Kidney capillary endothelial cell (primary cell): Measurements from ENCODE around the gene MGRN1.
A peak's percentile ranks its signal among the peaks of the same experiment; 100 is the strongest.

Experiments
- DNase-seq: peaks from one replicate; pipeline ENCODE4 v3.0.0-alpha.2; 2018; ENCODE audit warnings: low spot score

The MGRN1 gene

DNA sequence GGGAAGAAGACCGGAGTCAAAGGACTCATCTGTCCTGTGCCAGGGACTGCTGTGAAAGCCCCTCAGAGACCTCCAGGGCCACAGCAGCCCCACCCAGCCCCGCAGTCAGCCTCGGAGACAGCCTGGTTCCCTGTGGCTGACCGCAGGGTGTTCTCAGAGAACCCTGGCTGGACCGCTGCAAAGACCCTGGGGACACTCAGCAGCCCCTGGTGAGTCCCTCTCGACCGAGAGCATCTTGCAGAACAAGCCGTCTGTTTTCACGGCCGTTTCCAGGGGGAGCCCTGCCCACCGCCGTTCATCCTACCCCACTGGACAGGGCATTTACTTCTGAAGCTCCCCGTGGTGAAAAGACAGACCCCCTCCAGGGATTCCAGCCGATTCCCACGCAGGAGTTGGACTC, 20.2 kb upstream of the MGRN1 start:
- no peak for DNase-seq

DNA sequence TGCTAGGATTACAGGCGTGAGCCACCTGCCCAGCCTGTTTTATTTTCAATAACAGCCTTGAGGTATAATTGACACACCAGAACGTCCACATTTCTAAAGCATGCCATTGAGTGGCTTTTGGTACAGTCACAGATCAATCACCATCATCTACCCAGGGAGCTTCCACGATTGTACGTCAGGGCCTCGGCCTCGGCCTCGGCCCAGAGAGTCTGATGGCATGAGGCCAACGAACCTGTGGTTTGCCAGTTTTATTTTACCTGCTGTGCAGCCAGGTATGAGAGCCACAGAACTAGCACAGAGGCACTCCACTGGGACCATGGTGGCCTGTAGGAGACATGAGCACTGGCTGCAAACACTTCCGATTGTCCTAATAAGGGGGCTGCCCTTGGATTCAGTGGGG, 18.3 kb upstream of the MGRN1 start:
- no peak for DNase-seq

DNA sequence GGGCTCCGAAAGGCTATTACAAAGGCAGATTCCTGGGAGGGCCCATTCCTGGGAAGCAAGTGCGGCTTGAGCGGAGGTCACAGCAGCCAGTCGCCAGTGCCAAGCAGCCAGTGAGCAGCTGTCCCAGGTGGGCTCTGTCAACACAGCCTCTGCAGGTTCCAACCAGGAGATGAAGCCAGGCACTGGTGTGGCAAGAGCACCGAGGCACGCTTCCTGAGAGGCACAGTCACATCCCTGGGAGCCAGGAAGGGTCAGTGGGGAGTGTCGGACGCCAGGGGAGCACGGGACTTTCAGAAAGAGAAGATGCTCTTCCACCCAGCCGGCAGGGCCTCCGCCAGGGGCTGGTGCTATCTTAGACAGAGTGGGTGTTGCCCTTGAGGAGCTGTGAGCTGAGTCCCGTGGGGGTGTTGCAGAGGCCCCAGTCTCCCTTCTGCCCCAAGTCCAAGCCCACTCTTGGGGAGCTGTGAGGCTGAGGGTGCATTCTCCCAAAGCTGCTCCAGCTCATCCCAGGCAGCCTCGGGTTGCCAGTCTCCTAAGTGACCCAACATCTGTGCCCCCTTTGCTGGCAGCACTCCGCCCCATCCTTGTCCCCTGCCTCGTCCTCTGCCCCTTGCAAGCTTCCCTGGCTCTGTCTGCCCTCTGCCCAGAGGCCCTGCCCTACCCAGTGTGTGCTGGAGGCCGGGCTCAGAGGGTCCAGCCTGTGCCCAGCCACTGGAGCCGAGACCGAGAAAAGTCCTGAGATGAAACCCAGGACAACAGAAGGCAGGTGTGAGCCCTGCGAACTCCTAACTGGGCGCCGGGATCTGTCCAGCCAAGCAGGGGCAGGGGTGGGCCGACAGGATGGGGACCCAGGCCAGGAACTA, 16.6 kb upstream of the MGRN1 start:
- DNase-seq = no peak

DNA sequence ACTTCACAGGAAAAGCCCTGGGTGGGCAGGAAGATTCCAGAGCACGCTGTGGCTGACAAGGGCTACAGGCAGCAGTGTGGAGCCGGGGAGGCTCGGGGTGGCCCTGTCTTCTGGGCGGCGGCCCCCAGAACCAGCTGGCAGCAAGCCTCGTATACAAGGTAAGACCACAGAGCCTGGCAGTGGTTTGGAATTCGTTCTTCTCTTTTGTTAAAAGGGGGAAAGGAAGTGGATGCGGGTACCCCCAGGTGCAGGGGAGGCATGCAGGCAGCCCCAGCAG, 16.0 kb upstream of the MGRN1 start:
- no peak for DNase-seq

- no peak for DNase-seq
These were observed 15.2 kb upstream of the MGRN1 start for GRCh38 chr16:4609200-4610010.

DNA sequence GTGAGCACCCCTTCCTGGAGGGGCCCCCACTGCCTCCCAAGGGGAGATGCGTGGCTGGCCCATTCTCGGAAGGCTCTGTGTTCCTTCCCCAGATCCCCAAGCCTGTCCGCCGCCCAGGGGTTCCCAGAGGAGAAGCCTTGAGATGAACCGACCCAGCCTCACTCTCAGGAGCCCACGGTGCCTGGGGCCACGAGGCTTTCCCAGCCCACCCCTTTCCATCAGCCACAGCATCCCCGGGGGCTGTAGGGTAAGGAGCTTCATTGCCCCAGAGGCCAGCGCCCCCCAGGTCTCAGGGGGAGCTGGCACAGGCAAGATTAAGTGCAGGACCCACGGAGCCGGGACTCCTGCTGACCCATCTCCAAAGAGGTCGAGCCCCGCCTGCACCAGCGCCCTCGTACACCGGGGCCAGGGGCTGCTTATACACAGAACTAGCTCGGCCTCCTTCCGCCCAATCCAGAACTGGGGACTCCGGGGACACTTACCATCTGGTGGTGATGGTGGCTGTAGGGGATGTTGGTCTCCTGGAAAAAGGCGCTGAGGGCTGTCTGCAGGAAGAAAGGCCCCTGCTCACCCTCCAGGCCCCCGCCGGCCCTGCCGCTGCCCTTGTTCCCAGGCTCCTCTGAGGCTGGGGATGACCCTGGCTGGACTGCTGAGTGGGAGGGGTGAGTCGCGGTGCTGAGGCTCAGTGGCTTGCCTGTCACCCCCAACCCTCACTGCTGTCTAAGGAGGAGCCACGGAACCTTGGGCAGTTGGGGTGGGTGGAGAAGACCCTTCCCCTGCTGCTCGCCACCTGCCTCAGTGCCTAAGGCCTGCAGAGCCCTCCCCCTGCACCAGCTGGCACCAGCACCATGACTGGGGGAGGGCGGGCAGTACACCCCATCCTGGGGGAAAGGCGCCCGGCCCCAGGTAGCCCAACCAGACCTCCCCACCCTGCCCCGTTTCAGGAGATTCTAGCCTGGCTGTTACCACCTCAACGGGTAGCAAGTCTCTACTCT, 14.3 kb upstream of the MGRN1 start:
- DNase-seq = no peak

DNA sequence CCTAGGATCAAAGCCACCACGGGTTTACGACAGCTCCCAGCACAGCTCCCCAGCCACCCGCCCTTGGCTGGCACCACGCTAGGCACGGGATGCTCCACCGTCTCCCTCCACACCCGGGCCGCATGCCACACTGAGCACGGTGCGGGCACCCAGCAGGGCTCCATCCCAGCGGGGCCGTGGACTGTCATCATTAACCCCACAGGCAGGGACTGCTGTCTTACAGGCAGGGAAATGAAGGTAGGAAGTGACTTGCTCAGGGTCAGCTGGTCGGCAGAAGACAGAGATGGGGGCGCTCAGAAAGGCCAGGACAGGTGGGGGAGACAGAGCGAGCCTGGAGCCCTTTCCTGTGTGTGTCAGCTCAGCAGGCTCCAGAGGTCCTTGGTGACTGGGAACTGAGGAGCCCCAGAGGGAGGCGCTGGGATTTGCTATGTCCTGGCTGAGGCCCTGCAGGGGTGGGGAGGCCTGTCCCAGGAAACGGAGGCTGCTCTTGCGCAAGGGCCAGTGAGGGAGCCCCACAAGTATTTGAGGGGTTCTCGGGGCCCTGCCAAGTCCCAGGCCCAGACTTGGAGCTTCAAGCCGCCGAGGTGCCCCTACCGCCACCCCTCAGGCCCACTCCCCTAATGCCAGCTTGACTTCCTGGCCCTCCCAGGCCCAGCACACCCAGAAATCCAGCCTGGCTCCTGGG, 13.1 kb upstream of the MGRN1 start:
- DNase-seq = no peak

- no peak for DNase-seq
These were observed 12.1 kb upstream of the MGRN1 start for GRCh38 chr16:4612474-4612931.

- no peak for DNase-seq
These were observed 11.5 kb upstream of the MGRN1 start for GRCh38 chr16:4612977-4613635.

GRCh38 chr16:4613636-4614570, 10.7 kb upstream of the MGRN1 start:
- DNase-seq = peak; percentile 21

DNA sequence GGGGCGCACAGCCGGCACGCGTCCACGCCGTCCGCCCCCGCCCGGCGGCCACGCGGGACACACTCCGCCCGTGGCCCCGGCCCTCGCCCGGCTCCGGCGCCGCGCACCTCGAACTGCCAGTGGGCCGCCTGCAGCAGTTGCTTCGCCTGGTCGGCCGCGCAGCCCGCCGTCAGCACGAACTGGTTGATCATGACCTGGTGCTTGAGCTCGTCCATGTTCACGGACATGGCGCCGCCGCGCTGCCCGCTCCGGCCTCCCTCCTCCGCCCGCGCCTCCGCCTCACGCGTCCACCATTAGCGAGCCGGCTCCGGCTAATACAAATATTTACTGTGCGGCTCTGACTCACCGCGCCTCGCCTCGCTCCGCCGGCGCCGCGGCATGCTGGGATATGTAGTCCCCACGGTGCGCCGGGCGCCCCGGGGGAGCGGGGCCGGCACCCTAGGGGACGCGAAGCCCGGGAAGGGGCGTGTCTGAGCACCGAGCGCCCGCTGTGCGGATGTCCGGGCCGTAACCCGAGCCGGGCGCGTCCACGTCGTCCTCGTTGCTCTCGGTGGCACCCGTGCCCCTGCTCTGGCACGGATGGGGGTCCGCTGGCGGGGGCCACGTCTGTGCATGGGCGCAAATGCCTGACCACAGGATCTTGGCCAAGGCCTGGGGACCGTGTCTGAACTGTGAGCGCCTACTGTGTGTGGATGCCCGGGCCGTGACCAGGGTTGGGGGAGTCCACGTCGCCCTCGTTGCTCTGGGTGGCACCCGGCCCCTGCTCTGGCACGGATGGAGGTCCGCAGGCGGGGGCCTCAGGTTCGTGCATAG, 9.8 kb upstream of the MGRN1 start, which contains the start of gene UBALD1:
Gene UBALD1 (minus strand): TSS at position 318 of the 813 bp plus-strand sequence. CDS start 91 bp downstream, at position 227.
- peak; percentile 83 for DNase-seq

GRCh38 chr16:4615384-4616046, 9.1 kb upstream of the MGRN1 start:
- no peak for DNase-seq

DNA sequence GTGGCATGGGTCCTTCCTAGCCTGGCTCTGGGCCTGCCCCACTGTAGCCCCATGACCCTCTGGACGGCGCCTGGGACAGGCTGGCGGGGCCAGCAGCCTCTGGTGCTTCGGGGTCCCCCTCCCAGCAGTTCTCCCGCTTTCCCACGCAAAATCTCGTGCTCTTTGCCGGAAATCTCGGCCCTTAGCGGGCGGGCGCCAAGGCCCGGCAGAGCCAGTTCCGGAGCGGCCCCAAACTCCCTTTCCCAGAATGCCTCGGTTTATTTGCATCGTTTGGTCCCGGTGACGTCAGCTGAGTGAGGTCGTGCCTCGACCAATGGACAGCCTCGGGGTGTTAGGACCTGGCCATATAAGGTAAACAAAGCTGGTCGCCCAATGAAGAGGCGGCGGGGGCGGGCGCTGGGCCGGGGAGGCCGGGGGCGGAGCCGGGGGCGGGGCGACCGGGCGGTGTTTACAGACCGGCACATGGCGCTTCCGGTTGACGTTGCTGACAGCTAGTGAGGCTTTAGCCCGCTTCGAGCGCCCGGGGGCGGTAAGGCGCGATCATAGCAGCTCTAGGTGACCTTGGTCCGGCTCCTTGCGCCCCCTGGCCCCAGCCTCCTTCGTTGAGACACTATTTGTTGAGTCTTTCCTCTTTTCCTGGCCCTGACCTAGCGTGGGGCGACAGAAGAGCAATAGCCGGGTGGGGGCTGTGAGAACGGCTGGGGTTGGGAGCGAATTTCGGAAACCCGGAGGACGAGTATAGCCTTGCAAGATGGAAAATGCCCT, 8.4 kb upstream of the MGRN1 start:
- DNase-seq = peak; percentile 99

DNA sequence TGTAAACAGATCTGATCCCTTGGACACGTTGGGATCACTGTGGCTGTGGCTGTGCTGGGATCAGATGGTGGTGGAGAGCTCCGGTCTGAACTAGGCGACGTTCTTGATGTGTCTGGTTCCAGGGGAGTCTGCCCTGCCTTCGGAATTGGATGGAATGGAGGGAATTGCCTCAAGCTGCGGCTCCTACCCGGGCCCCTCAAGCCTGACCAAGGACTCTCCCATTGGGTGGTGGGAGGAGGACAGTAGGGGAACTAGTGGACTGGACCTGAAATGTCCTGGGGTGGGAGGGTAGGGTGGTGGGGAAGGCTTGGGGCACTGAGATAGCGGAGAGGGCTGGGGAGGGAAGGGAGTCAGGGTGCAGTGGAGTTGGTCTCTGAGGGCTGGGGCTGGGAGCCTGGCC, 6.7 kb upstream of the MGRN1 start:
- DNase-seq = no peak

DNA sequence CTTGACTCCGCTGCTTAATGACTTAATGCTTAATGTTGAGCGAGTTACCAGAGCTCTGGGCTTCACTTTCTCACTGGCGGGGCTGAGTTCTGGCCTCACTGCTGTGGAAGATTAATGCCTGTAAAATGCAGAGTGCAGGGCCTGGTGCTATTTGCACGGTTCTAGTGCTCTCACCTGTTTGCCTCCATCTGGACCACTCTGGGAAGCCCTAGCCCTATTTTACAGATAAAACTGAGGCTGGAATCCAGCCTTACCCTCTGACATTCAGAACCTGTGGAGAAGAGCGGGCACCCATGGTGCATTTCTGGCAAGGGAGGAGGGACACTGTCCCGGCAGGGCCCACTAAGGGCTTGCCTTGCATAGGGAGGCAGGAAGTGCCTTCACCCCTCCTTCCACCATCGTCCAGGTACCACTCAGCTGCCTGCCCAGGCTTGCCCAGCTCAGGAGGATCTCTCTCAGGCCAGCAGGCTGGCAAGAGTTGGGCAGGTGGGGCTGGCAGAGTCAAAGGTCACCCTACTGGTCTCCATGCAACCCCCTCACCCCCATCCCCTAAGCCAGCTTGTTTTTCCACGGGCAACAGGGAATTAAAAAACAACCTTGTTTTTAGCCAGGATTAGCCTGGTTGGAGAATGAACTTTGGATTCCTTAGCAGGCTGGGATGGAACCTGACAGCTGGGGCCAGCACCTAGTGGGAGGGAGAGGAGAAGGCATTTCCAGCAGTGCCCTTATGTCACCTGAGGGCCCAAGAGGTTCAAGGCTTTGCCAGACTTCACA, 5.8 kb upstream of the MGRN1 start:
- no peak for DNase-seq

DNA sequence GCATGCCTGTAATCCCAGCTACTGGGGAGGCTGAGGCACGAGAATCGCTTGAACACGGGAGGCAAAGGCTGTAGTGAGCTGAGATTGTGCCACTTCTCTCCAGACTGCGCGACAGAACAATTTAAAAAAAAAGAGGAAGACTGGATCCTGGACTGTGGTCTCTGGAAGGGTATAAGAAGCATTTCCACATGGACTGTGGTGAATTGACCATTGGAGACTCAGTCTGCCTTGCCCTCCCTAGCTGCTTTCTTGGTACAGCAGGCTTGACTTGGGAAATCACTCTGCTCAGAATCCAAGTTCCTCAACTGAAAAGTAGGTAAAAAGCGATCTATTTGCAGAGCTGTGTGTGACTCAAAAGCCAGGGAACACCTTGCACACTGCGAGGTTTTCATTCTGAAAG, 1.0 kb upstream of the MGRN1 start:
- DNase-seq = no peak
